BE2C (cell line): ENCODE data around the gene CABP5.

Experiments
- DNase-seq: peaks from one replicate; pipeline ENCODE4 v3.0.0-alpha.2; 2020
- H3K27me3 ChIP-seq: fragments of 250-450 bp; sonication (Bioruptor Pico); 2 replicates; pipeline ENCODE4 v1.5.1; 2020; ENCODE audit warnings: mild to moderate bottlenecking
- H3K36me3 ChIP-seq: fragments of 250-450 bp; sonication (Bioruptor Pico); 2 replicates; pipeline ENCODE4 v1.5.1; 2020; ENCODE audit warnings: mild to moderate bottlenecking
- H3K4me1 ChIP-seq: fragments of 250-450 bp; sonication (Bioruptor Pico); 2 replicates; pipeline ENCODE4 v1.5.1; 2020
- H3K4me3 ChIP-seq: 2 replicates; pipeline ENCODE4 v1.5.1; 2011; ENCODE audit warnings: low read depth, low read length
- H3K9me3 ChIP-seq: fragments of 250-450 bp; sonication (Bioruptor Pico); 2 replicates; pipeline ENCODE4 v1.5.1; 2020
- CTCF ChIP-seq: IDR thresholded peaks from 2 replicates; pipeline ENCODE4 v1.5.1; 2012; ENCODE audit warnings: mild to moderate bottlenecking, low read depth, low read length

CABP5 gene

DNA sequence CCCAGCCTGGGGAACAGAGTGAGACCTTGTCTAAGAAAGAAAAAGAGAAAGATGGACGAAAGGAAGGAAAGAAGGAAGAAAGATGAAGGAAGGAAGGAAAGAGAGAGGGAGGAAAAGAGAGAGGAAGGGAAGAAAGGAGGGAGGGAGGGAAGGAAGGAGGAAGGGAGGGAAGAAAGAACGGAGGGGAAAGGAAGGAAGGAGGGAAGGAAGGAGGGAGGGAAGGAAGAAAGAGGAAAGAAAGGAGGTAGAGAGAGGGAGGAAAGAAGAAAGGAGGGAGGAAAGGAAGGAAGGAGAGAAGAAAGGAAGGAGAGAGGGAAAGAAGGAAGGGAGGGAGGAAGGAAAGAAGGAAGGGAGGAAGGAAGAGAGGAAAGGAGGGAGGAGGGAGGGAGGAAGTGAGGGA is 20.9 kb downstream of the CABP5 start:
- DNase-seq: no peak
- no peak overlapping the region for H3K4me3 ChIP-seq
- no peaks in the 10 kb centered on the region for H3K4me1 ChIP-seq
- H3K36me3 ChIP-seq: no peaks in the 10 kb centered on the region
- no peaks in the 10 kb centered on the region for H3K9me3 ChIP-seq
- TF ChIP-seq CTCF: no peak
- H3K27me3 ChIP-seq: peaks cover 16% of the 10 kb centered on the region

DNA sequence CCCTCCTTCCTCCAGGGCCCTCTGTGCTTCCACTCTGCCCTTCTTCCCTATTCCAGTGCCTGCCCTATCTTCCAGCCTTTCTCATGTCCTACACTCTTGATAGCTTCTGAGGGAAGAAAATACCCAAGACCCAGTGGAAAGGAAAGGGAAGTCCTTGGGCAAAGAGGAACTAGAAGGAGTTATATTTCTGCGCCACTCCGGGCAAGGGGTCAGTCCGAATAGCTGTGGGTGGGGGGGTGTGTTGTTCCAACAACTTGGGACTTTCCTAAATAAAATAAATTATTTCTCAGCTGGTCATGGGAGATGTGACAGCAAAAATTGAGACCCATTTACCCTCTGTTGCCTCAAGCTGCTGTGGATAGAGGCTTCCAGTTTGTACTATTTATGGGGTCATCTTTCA is 23.2 kb downstream of the CABP5 start:
- H3K27me3 ChIP-seq: peaks cover 16% of the 10 kb centered on the region
- no peaks in the 10 kb centered on the region for H3K36me3 ChIP-seq
- TF ChIP-seq CTCF: no peak

DNA sequence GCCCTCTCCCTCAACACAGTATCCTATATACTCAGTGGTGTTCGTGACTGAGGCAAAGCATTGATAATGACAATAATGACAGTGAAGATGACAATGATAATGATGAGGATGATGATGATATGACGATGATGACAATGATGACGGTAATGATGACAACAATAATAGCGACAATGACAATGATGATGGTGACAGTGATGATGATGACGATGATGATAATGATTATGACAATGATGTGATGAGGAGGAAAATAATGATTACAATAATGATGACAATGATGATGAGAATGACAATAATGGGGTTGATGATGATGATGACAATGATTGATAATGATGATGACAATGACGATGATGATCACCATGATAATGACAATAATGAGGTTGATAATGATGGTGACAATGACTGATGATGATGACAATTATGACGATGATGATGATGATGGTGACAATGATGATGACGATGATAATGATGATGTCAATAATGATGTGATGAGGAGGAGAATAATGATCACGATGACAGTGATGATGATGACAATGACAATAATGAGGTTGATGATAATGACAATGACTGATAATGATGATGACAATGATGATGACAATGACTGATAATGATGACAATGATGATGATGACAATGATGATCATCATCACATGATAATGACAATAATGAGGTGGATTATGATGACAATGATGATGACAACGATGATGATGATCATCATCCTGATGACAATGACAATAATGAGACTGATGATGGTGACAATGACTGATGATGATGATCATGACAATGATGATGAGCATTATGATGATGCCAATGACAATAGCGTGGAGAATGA is 32.7 kb downstream of the CABP5 start:
- TF ChIP-seq CTCF: no peak
- H3K27me3 ChIP-seq: no peaks in the 10 kb centered on the region
- no peak for DNase-seq

More for the DNA sequence above, 23.2 kb downstream of the CABP5 start:
- H3K4me1 ChIP-seq: no peaks in the 10 kb centered on the region
- DNase-seq: no peak
- no peak overlapping the region for H3K4me3 ChIP-seq
- H3K9me3 ChIP-seq: no peaks in the 10 kb centered on the region

GRCh38 chr19:48006762-48007161 is 37.1 kb downstream of the CABP5 start:
- no peaks in the 10 kb centered on the region for H3K27me3 ChIP-seq
- DNase-seq: peak; percentile 61
- no peaks in the 10 kb centered on the region for H3K9me3 ChIP-seq
- peak overlapping the region; percentile 21 for H3K4me3 ChIP-seq
- no peaks in the 10 kb centered on the region; the same call in 1 of the 2 replicates for H3K4me1 ChIP-seq
- peak; percentile 71 for TF ChIP-seq CTCF
- no peaks in the 10 kb centered on the region for H3K36me3 ChIP-seq

More for the DNA sequence above, 32.7 kb downstream of the CABP5 start:
- Histone ChIP-seq H3K36me3 (no peaks in the 10 kb centered on the region), H3K4me1 (no peaks in the 10 kb centered on the region; the same call in 1 of the 2 replicates), H3K4me3 (no peak overlapping the region), H3K9me3 (no peaks in the 10 kb centered on the region)

GRCh38 chr19:48004236-48004635 is 39.6 kb downstream of the CABP5 start:
- Histone ChIP-seq H3K9me3 (no peaks in the 10 kb centered on the region), H3K4me1 (no peaks in the 10 kb centered on the region), H3K4me3 (no peak overlapping the region), H3K27me3 (no peaks in the 10 kb centered on the region), H3K36me3 (no peaks in the 10 kb centered on the region)
- DNase-seq: no peak
- TF ChIP-seq CTCF: no peak

DNA sequence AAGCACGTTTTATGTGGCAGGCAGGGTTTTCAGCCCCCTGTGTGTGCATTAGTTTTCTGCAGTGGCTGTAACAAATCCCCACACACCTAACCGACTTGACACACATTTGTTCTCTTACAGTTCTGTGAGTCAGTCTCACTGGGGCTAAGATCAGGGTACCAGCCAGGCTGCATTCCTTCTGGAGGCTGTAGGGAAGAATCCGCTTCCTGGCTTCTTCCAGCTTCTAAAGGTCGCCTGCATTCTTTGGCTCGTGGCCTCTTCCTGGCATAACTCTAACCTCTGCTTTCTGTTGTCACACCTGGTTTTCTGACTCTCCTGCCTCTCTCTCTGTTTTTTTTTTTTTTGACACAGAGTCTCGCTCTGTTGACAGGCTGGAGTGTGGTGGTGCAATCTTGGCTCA is 43.0 kb downstream of the CABP5 start:
- H3K4me1 ChIP-seq: no peaks in the 10 kb centered on the region
- DNase-seq: no peak
- H3K9me3 ChIP-seq: no peaks in the 10 kb centered on the region
- no peak for TF ChIP-seq CTCF
- H3K4me3 ChIP-seq: no peak overlapping the region
- H3K27me3 ChIP-seq: no peaks in the 10 kb centered on the region
- H3K36me3 ChIP-seq: no peaks in the 10 kb centered on the region
